SK-N-SH (cell line): ENCODE results near the gene SCARB1. TPM values are rescaled to one million over a fixed set of nuclear protein-coding genes. Genes with fewer than 3 reads are reported as not detected.

Experiments used
- CTCF ChIA-PET: fragments of 300-600, 350-600 bp; formaldehyde crosslinking; extraction: SDS; loops from one replicate; lab custom pipeline; 2021; lab: Yijun Ruan, JAX
- POLR2A ChIA-PET: fragments of 350-600 bp; sonication (Branson Sonifier 250); formaldehyde crosslinking; extraction: SDS; loops from one replicate; lab custom pipeline; 2020; ENCODE audit warnings: antibody characterized with exemption, inconsistent platforms; lab: Yijun Ruan, JAX
- DNase-seq: peaks from one replicate; pipeline ENCODE4 v3.0.0; 2012
- H2AFZ ChIP-seq: fragments of 200-600 bp; sonication (generic); 2 replicates; pipeline ENCODE4 v1.8.1; 2016; ENCODE audit warnings: antibody characterized with exemption, mild to moderate bottlenecking, low read depth
- H3F3A ChIP-seq: fragments of 200-600 bp; sonication (generic); replicated peaks from 2 replicates; pipeline ENCODE3; 2016; ENCODE audit warnings: antibody characterized with exemption, mild to moderate bottlenecking; ENCODE audit not compliant: insufficient read depth
- H3K27ac ChIP-seq, 2 experiments: fragments of 200-500 bp in 1 of 2; fragments of 200-600 bp in 1 of 2; sonication (Bioruptor generic) in 1 of 2; sonication (generic), shearing (Covaris generic) in 1 of 2; 2 replicates each; pipeline versions ENCODE4 v1.5.1 to v1.6.1; 2014 to 2016; ENCODE audit warnings: low read depth in 2 of 2, inconsistent platforms in 1 of 2, low read length in 1 of 2, mild to moderate bottlenecking in 1 of 2, mixed read lengths in 1 of 2
- H3K27me3 ChIP-seq: fragments of 200-600 bp; sonication (generic), shearing (Covaris generic); 2 replicates; pipeline ENCODE4 v1.6.1; 2016; ENCODE audit warnings: mixed run types; ENCODE audit not compliant: insufficient read depth
- H3K36me3 ChIP-seq, 2 experiments: fragments of 200-500 bp in 1 of 2; fragments of 200-600 bp in 1 of 2; sonication (Bioruptor generic) in 1 of 2; sonication (generic) in 1 of 2; replicated peaks in 1 of 2; 2 replicates each; pipeline versions ENCODE3 to v1.5.1; 2014 to 2016; ENCODE audit warnings: low read length in 1 of 2, mild to moderate bottlenecking in 1 of 2; ENCODE audit not compliant: insufficient read depth in 2 of 2, control insufficient read depth in 1 of 2
- H3K4me1 ChIP-seq, 2 experiments: fragments of 200-500 bp in 1 of 2; fragments of 200-600 bp in 1 of 2; sonication (Bioruptor generic) in 1 of 2; sonication (generic), shearing (Covaris generic) in 1 of 2; 2 replicates each; pipeline versions ENCODE4 v1.5.1 to v1.6.1; 2014 to 2016; ENCODE audit warnings: low read depth in 1 of 2, low read length in 1 of 2, mixed run types in 1 of 2; ENCODE audit not compliant: insufficient read depth in 2 of 2, control insufficient read depth in 1 of 2
- H3K4me2 ChIP-seq: fragments of 200-600 bp; sonication (generic), shearing (Covaris generic); 2 replicates; pipeline ENCODE4 v1.6.1; 2017; ENCODE audit warnings: mixed run types
- H3K4me3 ChIP-seq, 2 experiments: fragments of 200-500 bp in 1 of 2; fragments of 200-600 bp in 1 of 2; sonication (Bioruptor generic) in 1 of 2; sonication (generic), shearing (Covaris generic) in 1 of 2; 2 replicates each; pipeline versions ENCODE4 v1.5.1 to v1.8.1; 2014 to 2016; ENCODE audit warnings: low read depth in 2 of 2, inconsistent platforms in 1 of 2, low read length in 1 of 2, mild to moderate bottlenecking in 1 of 2, mixed read lengths in 1 of 2, moderate library complexity in 1 of 2
- H3K79me2 ChIP-seq: fragments of 200-600 bp; sonication (generic); 2 replicates; pipeline ENCODE4 v1.8.1; 2017; ENCODE audit warnings: mild to moderate bottlenecking; ENCODE audit not compliant: insufficient read depth
- H3K9ac ChIP-seq: fragments of 200-600 bp; sonication (generic); 2 replicates; pipeline ENCODE4 v1.6.1; 2017; ENCODE audit warnings: mixed run types
- H3K9me2 ChIP-seq: fragments of 200-600 bp; sonication (generic); 2 replicates; pipeline ENCODE4 v1.6.1; 2017; ENCODE audit warnings: mixed run types
- H3K9me3 ChIP-seq: fragments of 200-600 bp; sonication (generic); 2 replicates; pipeline ENCODE4 v1.6.1; 2017; ENCODE audit warnings: mixed run types, mild to moderate bottlenecking, moderate library complexity
- H4K20me1 ChIP-seq: fragments of 200-600 bp; sonication (generic); 2 replicates; pipeline ENCODE4 v1.6.1; 2017; ENCODE audit warnings: mild to moderate bottlenecking, mixed run types; ENCODE audit not compliant: insufficient read depth
- CTCF ChIP-seq: fragments of 200-600 bp; sonication (generic); IDR thresholded peaks from 2 replicates; pipeline ENCODE4 v1.6.1; 2017; ENCODE audit warnings: antibody characterized with exemption, mild to moderate bottlenecking, moderate library complexity
- GABPA ChIP-seq: IDR thresholded peaks from 2 replicates; pipeline ENCODE4 v1.4.0; 2012; ENCODE audit warnings: low read depth, mild to moderate bottlenecking
- MAX ChIP-seq: IDR thresholded peaks from 2 replicates; pipeline ENCODE4 v1.4.0; 2012; ENCODE audit warnings: low read depth
- MEF2A ChIP-seq: IDR thresholded peaks from 2 replicates; pipeline ENCODE4 v1.4.0; 2012; ENCODE audit warnings: low read depth, borderline replicate concordance
- NFIC ChIP-seq: IDR thresholded peaks from 2 replicates; pipeline ENCODE4 v1.4.0; 2012; ENCODE audit warnings: borderline replicate concordance
- PBX3 ChIP-seq: IDR thresholded peaks from 2 replicates; pipeline ENCODE4; 2012
- RCOR1 ChIP-seq: fragments of 150-350 bp; IDR thresholded peaks from 2 replicates; pipeline ENCODE4 v1.6.1; 2017; ENCODE audit warnings: antibody characterized with exemption, low read length
- SIN3A ChIP-seq: IDR thresholded peaks from 2 replicates; pipeline ENCODE4 v1.6.1; 2012; ENCODE audit warnings: low read depth, mild to moderate bottlenecking, low read length, moderate library complexity, borderline replicate concordance
- TAF1 ChIP-seq: IDR thresholded peaks from 2 replicates; pipeline ENCODE4 v1.6.1; 2012; ENCODE audit warnings: low read depth, mild to moderate bottlenecking, low read length, moderate library complexity, borderline replicate concordance
- USF1 ChIP-seq: IDR thresholded peaks from 2 replicates; pipeline ENCODE4 v1.4.0; 2012; ENCODE audit warnings: low read depth, borderline replicate concordance
- USF2 ChIP-seq: fragments of 150-350 bp; IDR thresholded peaks from 2 replicates; pipeline ENCODE4 v1.6.1; 2017; ENCODE audit warnings: antibody characterized with exemption, low read length, low read depth, borderline replicate concordance
- WGBS: methylation state at CpG from one replicate; pipeline ENCODE4 v1.1.6; 2017; ENCODE audit warnings: low lambda C conversion rate; 5-methylcytosine and 5-hydroxymethylcytosine counted together
- polyA plus RNA-seq, 3 experiments: library from polyadenylated mRNA; depleted of rRNA; stranded (reverse); fragments of >200 nt; gene quantifications; 2 replicates each; pipeline ENCODE4 v1.2.3, GENCODE V29; 2012
- TF ChIP-seq, protein P1 (sequence below): IDR thresholded peaks from 2 replicates; pipeline ENCODE4 v1.4.0; 2012; ENCODE audit warnings: low read depth, borderline replicate concordance

Gene SCARB1
- polyA plus RNA-seq, 1 of the 3 experiments (the other 2 are of a cell fraction), result 33.0 TPM

GRCh38 chr12:124824195-124824594, 39.5 kb downstream of the SCARB1 start:
- Histone ChIP-seq H3K9me2 (no peaks in the 10 kb centered on the region), H4K20me1 (no peaks in the 10 kb centered on the region), H3K9ac (no peak overlapping the region), H3K27ac (no peak overlapping the region), H3K4me1 (peaks cover 8 to 17% of the 10 kb centered on the region in 2 experiments; a peak in 1 of 4 replicates), H3K4me3 (no peak overlapping the region), H2AFZ (no peak overlapping the region), H3K79me2 (no peaks in the 10 kb centered on the region), H3K27me3 (no peaks in the 10 kb centered on the region), H3K36me3 (no peaks in the 10 kb centered on the region), H3K4me2 (no peak overlapping the region), H3F3A (peaks cover 16% of the 10 kb centered on the region), H3K9me3 (no peaks in the 10 kb centered on the region)
- ChIA-PET CTCF (interaction anchor here (0.7 kb wide), 1 partner anchor 25 kb away, joined by 3 read pairs; no protein-coding TSS in a partner anchor), POLR2A (no interaction called here)
- WGBS, result 95% methylated on average over 8 of the region's 8 CpGs
- no peak for TF ChIP-seq USF1
- DNase-seq, result no peak

GRCh38 chr12:124823272-124823970, 40.2 kb downstream of the SCARB1 start:
- H3K9me2 ChIP-seq, result no peaks in the 10 kb centered on the region
- 89% methylated on average over 16 of the region's 16 CpGs for WGBS
- no peak overlapping the region for H3K4me3 ChIP-seq
- H2AFZ ChIP-seq, result no peak overlapping the region
- H3K4me1 ChIP-seq, result peaks cover under 1 to 9% of the 10 kb centered on the region in 2 experiments; a peak in 1 of 4 replicates
- no peaks in the 10 kb centered on the region for H3K9me3 ChIP-seq
- no peak for DNase-seq
- H3K36me3 ChIP-seq, result no peaks in the 10 kb centered on the region
- H3K27ac ChIP-seq, result no peak overlapping the region
- H3K9ac ChIP-seq, result no peak overlapping the region
- no peaks in the 10 kb centered on the region for H3K79me2 ChIP-seq
- no peak overlapping the region for H3K4me2 ChIP-seq
- no peaks in the 10 kb centered on the region for H4K20me1 ChIP-seq
- no peak for TF ChIP-seq SIN3A
- TF ChIP-seq MAX, result no peak
- TF ChIP-seq TAF1, result no peak
- no peak for TF ChIP-seq CTCF
- H3K27me3 ChIP-seq, result no peaks in the 10 kb centered on the region
- peaks cover 8% of the 10 kb centered on the region for H3F3A ChIP-seq
- CTCF ChIA-PET, result interaction anchor here (0.7 kb wide), 1 partner anchor 24 kb away, joined by 3 read pairs; no protein-coding TSS in a partner anchor
- POLR2A ChIA-PET, result no interaction called here

DNA sequence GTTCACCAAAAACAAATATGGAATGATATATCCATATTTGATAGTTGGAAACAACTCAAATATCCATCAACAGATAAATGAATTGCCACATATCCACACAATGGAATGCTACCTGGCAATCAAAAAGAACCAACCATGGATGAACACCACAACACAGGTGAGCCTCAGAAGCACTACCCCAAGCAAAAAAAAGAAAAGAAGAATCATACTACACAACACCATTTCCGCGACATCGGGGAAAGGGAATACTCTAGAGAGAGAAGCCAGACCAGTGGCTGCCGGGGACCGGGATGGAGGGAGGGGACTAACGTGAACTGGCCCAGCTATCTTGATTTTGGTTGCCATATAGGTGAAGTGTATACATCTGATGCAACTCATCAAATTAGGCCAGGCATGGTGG, 41.4 kb downstream of the SCARB1 start:
- Histone ChIP-seq H2AFZ (no peak overlapping the region), H3F3A (no peaks in the 10 kb centered on the region), H3K79me2 (no peaks in the 10 kb centered on the region), H3K27me3 (no peaks in the 10 kb centered on the region), H3K4me3 (no peak overlapping the region), H3K9me3 (no peaks in the 10 kb centered on the region), H3K27ac (no peak overlapping the region), H3K36me3 (no peaks in the 10 kb centered on the region), H3K9ac (no peak overlapping the region), H3K4me2 (no peak overlapping the region), H4K20me1 (no peaks in the 10 kb centered on the region), H3K4me1 (peaks cover 0 to 2% of the 10 kb centered on the region in 2 experiments; a peak in 1 of 4 replicates), H3K9me2 (no peaks in the 10 kb centered on the region)
- DNase-seq, result no peak
- POLR2A ChIA-PET, result no interaction called here
- WGBS, result 95% methylated on average over 6 of the region's 6 CpGs
- CTCF ChIA-PET, result no interaction called here
- TF ChIP-seq GABPA (no peak), TAF1 (no peak), MAX (no peak), NFIC (no peak), SIN3A (no peak), USF2 (no peak), PBX3 (no peak), MEF2A (no peak), RCOR1 (no peak)
- TF ChIP-seq, protein P1, sequence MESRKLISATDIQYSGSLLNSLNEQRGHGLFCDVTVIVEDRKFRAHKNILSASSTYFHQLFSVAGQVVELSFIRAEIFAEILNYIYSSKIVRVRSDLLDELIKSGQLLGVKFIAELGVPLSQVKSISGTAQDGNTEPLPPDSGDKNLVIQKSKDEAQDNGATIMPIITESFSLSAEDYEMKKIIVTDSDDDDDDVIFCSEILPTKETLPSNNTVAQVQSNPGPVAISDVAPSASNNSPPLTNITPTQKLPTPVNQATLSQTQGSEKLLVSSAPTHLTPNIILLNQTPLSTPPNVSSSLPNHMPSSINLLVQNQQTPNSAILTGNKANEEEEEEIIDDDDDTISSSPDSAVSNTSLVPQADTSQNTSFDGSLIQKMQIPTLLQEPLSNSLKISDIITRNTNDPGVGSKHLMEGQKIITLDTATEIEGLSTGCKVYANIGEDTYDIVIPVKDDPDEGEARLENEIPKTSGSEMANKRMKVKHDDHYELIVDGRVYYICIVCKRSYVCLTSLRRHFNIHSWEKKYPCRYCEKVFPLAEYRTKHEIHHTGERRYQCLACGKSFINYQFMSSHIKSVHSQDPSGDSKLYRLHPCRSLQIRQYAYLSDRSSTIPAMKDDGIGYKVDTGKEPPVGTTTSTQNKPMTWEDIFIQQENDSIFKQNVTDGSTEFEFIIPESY, result no peak
